HEK293T (cell line): ENCODE results near the gene KRT83.
"Not testable (repeated sequence)": the region's sequence is repeated elsewhere in the genome, so short reads cannot be mapped to it uniquely, and the experiment has no call there.

Source experiments
- CTCF ChIA-PET: fragments of 350-600 bp; formaldehyde crosslinking; extraction: SDS; loops from one replicate; lab custom pipeline; 2021; ENCODE audit warnings: antibody characterized with exemption, inconsistent platforms; lab: Yijun Ruan, JAX
- POLR2A ChIA-PET: fragments of 350-600 bp; formaldehyde crosslinking; extraction: SDS; loops from one replicate; lab custom pipeline; 2020; ENCODE audit warnings: antibody characterized with exemption, inconsistent platforms; lab: Yijun Ruan, JAX
- DNase-seq: peaks from one replicate; pipeline ENCODE4 v3.0.0; 2012; ENCODE audit warnings: mixed read lengths; ENCODE audit errors: extremely low spot score
- ARNT ChIP-seq: fragments of 450-650 bp; IDR thresholded peaks from 2 replicates; pipeline ENCODE4 v1.6.1; 2017; ENCODE audit warnings: mild to moderate bottlenecking
- BHLHE40 ChIP-seq: fragments of 450-650 bp; IDR thresholded peaks from 2 replicates; pipeline ENCODE4 v1.6.1; 2016; ENCODE audit warnings: mild to moderate bottlenecking, moderate library complexity, borderline replicate concordance
- CTBP1 ChIP-seq: fragments of 450-650 bp; IDR thresholded peaks from 2 replicates; pipeline ENCODE4 v1.6.1; 2016; ENCODE audit warnings: borderline replicate concordance
- ELF4 ChIP-seq: fragments of 450-650 bp; IDR thresholded peaks from 2 replicates; pipeline ENCODE4 v1.6.1; 2017; ENCODE audit warnings: antibody characterized with exemption
- FOXA1 ChIP-seq: fragments of 450-650 bp; IDR thresholded peaks from 2 replicates; pipeline ENCODE4 v1.6.1; 2016; ENCODE audit warnings: mild to moderate bottlenecking
- FOXK2 ChIP-seq: fragments of 450-650 bp; IDR thresholded peaks from 2 replicates; pipeline ENCODE4 v1.6.1; 2016; ENCODE audit warnings: mild to moderate bottlenecking
- FOXM1 ChIP-seq: fragments of 450-650 bp; IDR thresholded peaks from 2 replicates; pipeline ENCODE4 v1.6.1; 2017; ENCODE audit warnings: mild to moderate bottlenecking, borderline replicate concordance
- HDGF ChIP-seq: fragments of 450-650 bp; IDR thresholded peaks from 2 replicates; pipeline ENCODE4 v1.6.1; 2017; ENCODE audit warnings: antibody characterized with exemption, borderline replicate concordance
- L3MBTL2 ChIP-seq: fragments of 450-650 bp; conservative IDR thresholded peaks from 2 replicates; pipeline ENCODE4 v1.6.1; 2016; ENCODE audit warnings: mild to moderate bottlenecking
- LEF1 ChIP-seq: fragments of 450-650 bp; IDR thresholded peaks from 2 replicates; pipeline ENCODE4 v1.6.1; 2017; ENCODE audit warnings: mild to moderate bottlenecking, borderline replicate concordance
- NFRKB ChIP-seq: fragments of 450-650 bp; IDR thresholded peaks from 2 replicates; pipeline ENCODE4 v1.6.1; 2016; ENCODE audit warnings: mild to moderate bottlenecking, moderate library complexity
- SP1 ChIP-seq: fragments of 450-650 bp; IDR thresholded peaks from 2 replicates; pipeline ENCODE4 v1.6.1; 2017
- SUZ12 ChIP-seq: fragments of 450-650 bp; IDR thresholded peaks from 2 replicates; pipeline ENCODE4 v1.6.1; 2016; ENCODE audit warnings: mild to moderate bottlenecking
- TARDBP ChIP-seq: fragments of 450-650 bp; IDR thresholded peaks from 2 replicates; pipeline ENCODE4 v1.6.1; 2016
- ZNF384 ChIP-seq: fragments of 450-650 bp; IDR thresholded peaks from 2 replicates; pipeline ENCODE4 v1.6.1; 2016
- TF ChIP-seq, protein P1 (sequence below): fragments of 450-650 bp; IDR thresholded peaks from 2 replicates; pipeline ENCODE4 v1.6.1; 2016

The KRT83 gene

GRCh38 chr12:52318241-52318990 is 2.8 kb downstream of the KRT83 start:
- POLR2A ChIA-PET: no interaction called here
- no peak for TF ChIP-seq CTBP1
- TF ChIP-seq TARDBP: no peak
- no peak for TF ChIP-seq ARNT
- TF ChIP-seq FOXM1: no peak
- TF ChIP-seq FOXA1: no peak
- TF ChIP-seq L3MBTL2: no peak
- TF ChIP-seq BHLHE40: no peak
- no peak for TF ChIP-seq HDGF
- no peak for TF ChIP-seq FOXK2
- no peak for TF ChIP-seq SUZ12
- TF ChIP-seq SP1: no peak
- no peak for TF ChIP-seq NFRKB
- TF ChIP-seq LEF1: no peak
- no peak for TF ChIP-seq ZNF384
- CTCF ChIA-PET: no interaction called here
- no peak for DNase-seq

GRCh38 chr12:52317468-52318052 is 3.6 kb downstream of the KRT83 start:
- CTCF ChIA-PET: no interaction called here
- POLR2A ChIA-PET: no interaction called here
- TF ChIP-seq NFRKB: no peak
- DNase-seq: no peak

DNA sequence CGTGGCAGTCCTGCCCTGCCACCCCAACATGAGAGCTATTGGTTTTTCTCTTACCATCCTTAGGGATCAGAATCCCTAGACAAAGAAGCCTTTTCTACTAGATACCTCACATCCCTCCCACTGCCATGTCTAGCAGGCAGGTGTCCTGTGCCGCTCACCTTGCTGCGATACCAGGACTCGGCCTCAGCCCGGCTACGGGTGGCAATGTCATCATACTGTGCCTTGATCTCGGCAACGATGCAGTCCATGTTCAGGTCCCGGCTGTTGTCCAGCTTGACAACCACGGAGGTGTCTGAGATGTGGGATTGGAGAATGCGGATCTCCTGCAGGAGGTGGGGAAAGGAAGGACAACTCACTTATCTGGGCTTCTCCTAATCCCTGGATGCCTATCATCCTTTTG is 4.5 kb downstream of the KRT83 start:
- TF ChIP-seq TARDBP (no peak), CTBP1 (no peak), FOXK2 (no peak), HDGF (no peak), FOXM1 (no peak), NFRKB (no peak), FOXA1 (no peak), LEF1 (no peak), ELF4 (no peak), ARNT (no peak), BHLHE40 (no peak), SUZ12 (no peak), ZNF384 (no peak)
- TF ChIP-seq, protein P1, sequence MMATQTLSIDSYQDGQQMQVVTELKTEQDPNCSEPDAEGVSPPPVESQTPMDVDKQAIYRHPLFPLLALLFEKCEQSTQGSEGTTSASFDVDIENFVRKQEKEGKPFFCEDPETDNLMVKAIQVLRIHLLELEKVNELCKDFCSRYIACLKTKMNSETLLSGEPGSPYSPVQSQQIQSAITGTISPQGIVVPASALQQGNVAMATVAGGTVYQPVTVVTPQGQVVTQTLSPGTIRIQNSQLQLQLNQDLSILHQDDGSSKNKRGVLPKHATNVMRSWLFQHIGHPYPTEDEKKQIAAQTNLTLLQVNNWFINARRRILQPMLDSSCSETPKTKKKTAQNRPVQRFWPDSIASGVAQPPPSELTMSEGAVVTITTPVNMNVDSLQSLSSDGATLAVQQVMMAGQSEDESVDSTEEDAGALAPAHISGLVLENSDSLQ: no peak
- CTCF ChIA-PET: interaction anchor here (1.6 kb wide), 1 partner anchor 10 kb away, joined by 9 read pairs; no protein-coding TSS in a partner anchor
- no peak for DNase-seq
- POLR2A ChIA-PET: no interaction called here

DNA sequence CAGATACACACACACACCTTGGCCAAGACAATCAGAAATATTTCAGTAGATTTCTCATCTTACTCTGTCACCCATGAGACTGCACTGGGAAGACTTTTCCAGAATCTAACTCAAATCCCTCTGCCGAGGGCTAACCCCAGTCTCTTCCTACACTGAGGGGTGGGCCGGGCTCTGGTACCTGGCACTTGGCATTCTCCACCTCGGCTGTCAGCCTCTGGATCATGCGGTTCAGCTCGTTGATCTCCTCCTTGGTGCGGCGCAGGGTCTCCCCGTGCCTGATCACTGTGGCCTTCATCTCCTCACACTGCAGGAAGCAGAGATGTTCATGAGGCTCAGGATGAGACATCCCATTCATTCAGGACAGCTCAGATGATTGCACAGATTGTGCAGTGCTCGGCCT is 4.9 kb downstream of the KRT83 start:
- CTCF ChIA-PET: interaction anchor here (0.7 to 1.6 kb wide), 2 partner anchors 9 to 11 kb away, joined by 3 to 9 read pairs; no protein-coding TSS in a partner anchor
- DNase-seq: no peak
- POLR2A ChIA-PET: no interaction called here
- TF ChIP-seq SP1 (no peak), ELF4 (no peak), FOXA1 (no peak), ZNF384 (no peak), FOXM1 (no peak), SUZ12 (no peak), BHLHE40 (no peak), NFRKB (no peak), LEF1 (no peak), CTBP1 (no peak), HDGF (no peak), ARNT (no peak), FOXK2 (no peak), L3MBTL2 (no peak), TARDBP (no peak)
- TF ChIP-seq, protein P1: no peak

DNA sequence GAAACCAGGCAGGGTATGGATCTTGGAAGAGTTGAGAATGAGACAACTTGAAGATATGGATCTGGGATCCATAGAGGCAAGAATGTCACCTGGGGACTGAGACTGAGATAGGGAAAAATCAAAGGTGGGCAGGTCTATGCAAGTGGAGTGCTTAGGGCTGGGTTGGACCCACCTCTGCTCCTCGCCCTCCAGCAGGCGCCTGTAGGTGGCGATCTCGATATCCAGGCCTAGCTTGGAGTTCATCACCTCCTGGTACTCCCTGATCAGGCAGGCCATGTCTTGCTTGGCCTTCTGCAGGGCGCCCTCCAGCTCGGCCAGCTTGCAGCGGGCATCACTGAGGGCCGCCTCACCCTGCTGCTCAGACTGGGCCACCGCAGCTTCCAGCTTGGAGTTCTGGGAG is 5.5 kb downstream of the KRT83 start:
- DNase-seq: peak; percentile 42
- POLR2A ChIA-PET: not testable (repeated sequence)
- CTCF ChIA-PET: interaction anchor here (0.7 to 1.6 kb wide), 2 partner anchors 9 to 11 kb away, joined by 3 to 9 read pairs; no protein-coding TSS in a partner anchor

DNA sequence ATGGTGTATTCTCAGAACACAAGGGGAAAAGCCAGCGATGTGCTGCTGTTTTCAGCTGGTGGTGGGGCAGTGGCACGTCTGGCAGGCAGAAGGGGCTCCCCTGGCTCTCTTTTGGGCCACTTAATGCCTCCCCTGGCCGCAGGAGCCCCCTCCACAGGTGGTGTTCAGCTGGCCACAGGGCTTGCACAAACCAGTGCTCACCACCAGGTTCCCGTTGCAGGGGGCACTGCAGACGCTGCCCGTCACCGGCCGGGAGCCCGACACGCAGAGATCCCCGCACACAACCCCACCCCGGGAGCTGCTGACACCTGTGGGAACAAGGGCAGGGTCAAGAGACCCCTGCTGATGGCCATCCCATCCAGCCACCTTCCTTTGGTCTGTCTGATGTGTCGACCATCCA is 6.7 kb downstream of the KRT83 start:
- DNase-seq: no peak
- CTCF ChIA-PET: no interaction called here
- POLR2A ChIA-PET: no interaction called here
- TF ChIP-seq LEF1 (no peak), ZNF384 (no peak), FOXA1 (no peak), ELF4 (no peak), L3MBTL2 (no peak), TARDBP (no peak), FOXM1 (no peak), HDGF (no peak), SUZ12 (no peak), NFRKB (no peak), SP1 (no peak), FOXK2 (no peak), CTBP1 (no peak), ARNT (no peak)
- TF ChIP-seq, protein P1: no peak
